OCI-LY3 (cell line): ENCODE measurements around the gene CELF2.

ENCODE experiments used
- H2AFZ ChIP-seq: fragments of 200-600, 300-600 bp; shearing (Covaris generic); 2 replicates; pipeline ENCODE4 v1.6.0; 2014; ENCODE audit warnings: antibody characterized with exemption, low read depth, low read length
- H3K27ac ChIP-seq: fragments of 200-600, 300-600 bp; sonication (generic); 2 replicates; pipeline ENCODE4 v1.5.1; 2014; ENCODE audit warnings: mild to moderate bottlenecking, low read length, moderate library complexity, mixed read lengths
- H3K27me3 ChIP-seq: fragments of 200-600, 300-600 bp; sonication (generic); 2 replicates; pipeline ENCODE4 v1.6.1; 2014; ENCODE audit warnings: low read depth, low read length, mixed read lengths
- H3K36me3 ChIP-seq: fragments of 200-600, 300-600 bp; sonication (generic); replicated peaks from 2 replicates; pipeline ENCODE3; 2014; ENCODE audit warnings: low read depth, low read length, mixed read lengths
- H3K4me1 ChIP-seq: fragments of 300-600, 200-600 bp; sonication (generic); 2 replicates; pipeline ENCODE4 v1.6.1; 2014; ENCODE audit warnings: low read length, mixed read lengths
- H3K4me2 ChIP-seq: fragments of 200-600, 300-600 bp; sonication (generic); 2 replicates; pipeline ENCODE4 v1.6.1; 2014; ENCODE audit warnings: low read length, mixed read lengths
- H3K4me3 ChIP-seq: fragments of 300-600, 200-600 bp; sonication (generic); 2 replicates; pipeline ENCODE4 v1.5.1; 2014; ENCODE audit warnings: antibody characterized with exemption, mild to moderate bottlenecking, low read length, moderate library complexity
- H3K79me2 ChIP-seq: fragments of 300-600, 200-600 bp; shearing (Covaris generic); 2 replicates; pipeline ENCODE4 v1.6.1; 2014; ENCODE audit warnings: mild to moderate bottlenecking, low read length, mixed read lengths
- H3K9ac ChIP-seq: fragments of 300-600, 200-600 bp; shearing (Covaris generic); 2 replicates; pipeline ENCODE4 v1.6.0; 2014; ENCODE audit warnings: mild to moderate bottlenecking, low read length, moderate library complexity
- H3K9me3 ChIP-seq: fragments of 200-600, 300-600 bp; shearing (Covaris generic); 2 replicates; pipeline ENCODE4 v1.6.1; 2014; ENCODE audit warnings: low read length, mixed read lengths; ENCODE audit not compliant: insufficient read depth
- H4K20me1 ChIP-seq: fragments of 200-600, 300-600 bp; sonication (generic); 2 replicates; pipeline ENCODE4 v1.6.1; 2016; ENCODE audit warnings: low read length, mixed read lengths; ENCODE audit not compliant: insufficient read depth
- EZH2phosphoT487 ChIP-seq: fragments of 200-600 bp; shearing (Covaris generic); IDR thresholded peaks from 2 replicates; pipeline ENCODE4 v1.6.1; 2018; ENCODE audit warnings: antibody characterized with exemption, mixed run types, low read depth
- TF ChIP-seq, protein P1 (sequence below): fragments of 200-600, 300-600 bp; sonication (generic); IDR thresholded peaks from 2 replicates; pipeline ENCODE4 v1.5.1; 2014; ENCODE audit warnings: antibody characterized with exemption, low read length, low read depth

CELF2 gene

DNA sequence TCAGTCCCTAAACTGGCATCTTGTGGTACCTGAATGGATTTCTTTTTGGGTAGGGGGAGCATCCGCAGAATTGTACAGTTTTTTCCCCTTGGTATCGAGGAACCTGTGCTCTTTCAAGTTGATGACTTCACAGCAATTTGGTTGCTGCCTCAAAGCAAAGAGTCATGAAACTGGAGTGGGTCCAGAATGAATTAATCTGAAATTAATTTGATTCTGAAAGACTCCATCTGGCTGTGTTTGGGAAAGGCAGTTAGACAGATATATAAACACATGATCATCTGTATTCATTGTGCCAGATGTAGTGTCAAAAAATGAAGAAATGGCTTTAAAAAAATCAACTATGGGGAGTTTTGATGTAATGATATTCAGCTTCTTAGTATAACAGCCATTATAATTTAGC, 136.1 kb downstream of the CELF2 start:
- H3K9me3 ChIP-seq: no peaks in the 10 kb centered on the region
- TF ChIP-seq, protein P1, sequence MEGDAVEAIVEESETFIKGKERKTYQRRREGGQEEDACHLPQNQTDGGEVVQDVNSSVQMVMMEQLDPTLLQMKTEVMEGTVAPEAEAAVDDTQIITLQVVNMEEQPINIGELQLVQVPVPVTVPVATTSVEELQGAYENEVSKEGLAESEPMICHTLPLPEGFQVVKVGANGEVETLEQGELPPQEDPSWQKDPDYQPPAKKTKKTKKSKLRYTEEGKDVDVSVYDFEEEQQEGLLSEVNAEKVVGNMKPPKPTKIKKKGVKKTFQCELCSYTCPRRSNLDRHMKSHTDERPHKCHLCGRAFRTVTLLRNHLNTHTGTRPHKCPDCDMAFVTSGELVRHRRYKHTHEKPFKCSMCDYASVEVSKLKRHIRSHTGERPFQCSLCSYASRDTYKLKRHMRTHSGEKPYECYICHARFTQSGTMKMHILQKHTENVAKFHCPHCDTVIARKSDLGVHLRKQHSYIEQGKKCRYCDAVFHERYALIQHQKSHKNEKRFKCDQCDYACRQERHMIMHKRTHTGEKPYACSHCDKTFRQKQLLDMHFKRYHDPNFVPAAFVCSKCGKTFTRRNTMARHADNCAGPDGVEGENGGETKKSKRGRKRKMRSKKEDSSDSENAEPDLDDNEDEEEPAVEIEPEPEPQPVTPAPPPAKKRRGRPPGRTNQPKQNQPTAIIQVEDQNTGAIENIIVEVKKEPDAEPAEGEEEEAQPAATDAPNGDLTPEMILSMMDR: no peak
- no peak for TF ChIP-seq EZH2phosphoT487
- no peaks in the 10 kb centered on the region for H4K20me1 ChIP-seq
- no peaks in the 10 kb centered on the region for H3K4me1 ChIP-seq
- H3K27ac ChIP-seq: no peak overlapping the region
- H3K36me3 ChIP-seq: no peaks in the 10 kb centered on the region
- no peak overlapping the region for H3K4me2 ChIP-seq
- H3K79me2 ChIP-seq: no peaks in the 10 kb centered on the region
- no peak overlapping the region for H3K4me3 ChIP-seq
- no peak overlapping the region for H3K9ac ChIP-seq
- H3K27me3 ChIP-seq: peaks cover 57% of the 10 kb centered on the region
- no peak overlapping the region for H2AFZ ChIP-seq

DNA sequence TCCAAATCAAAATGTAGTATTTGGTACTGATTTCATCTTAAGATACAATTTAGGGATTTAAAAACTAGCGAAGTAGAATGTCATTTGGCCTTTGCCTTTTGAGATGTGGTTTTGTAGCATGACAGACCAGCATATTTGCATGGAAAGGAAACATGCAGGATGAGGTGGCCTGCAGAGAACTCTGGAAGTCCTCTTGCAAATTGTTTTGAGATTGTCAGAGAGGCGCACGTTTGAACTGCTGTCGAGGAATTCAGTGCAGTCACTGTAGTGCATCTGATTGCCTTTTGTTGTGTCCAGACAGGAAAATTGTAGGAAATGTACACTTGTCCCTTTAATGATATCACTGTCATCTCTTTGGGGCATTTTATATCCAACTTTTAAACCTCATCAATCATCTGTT, 136.7 kb downstream of the CELF2 start:
- TF ChIP-seq EZH2phosphoT487: no peak
- TF ChIP-seq, protein P1: no peak
- H3K9me3 ChIP-seq: no peaks in the 10 kb centered on the region
- no peaks in the 10 kb centered on the region for H4K20me1 ChIP-seq
- peaks cover 57% of the 10 kb centered on the region for H3K27me3 ChIP-seq
- no peaks in the 10 kb centered on the region for H3K36me3 ChIP-seq
- H3K4me3 ChIP-seq: no peak overlapping the region
- no peak overlapping the region for H2AFZ ChIP-seq
- H3K4me2 ChIP-seq: no peak overlapping the region
- no peak overlapping the region for H3K9ac ChIP-seq
- no peak overlapping the region for H3K27ac ChIP-seq
- H3K79me2 ChIP-seq: no peaks in the 10 kb centered on the region
- H3K4me1 ChIP-seq: no peaks in the 10 kb centered on the region

DNA sequence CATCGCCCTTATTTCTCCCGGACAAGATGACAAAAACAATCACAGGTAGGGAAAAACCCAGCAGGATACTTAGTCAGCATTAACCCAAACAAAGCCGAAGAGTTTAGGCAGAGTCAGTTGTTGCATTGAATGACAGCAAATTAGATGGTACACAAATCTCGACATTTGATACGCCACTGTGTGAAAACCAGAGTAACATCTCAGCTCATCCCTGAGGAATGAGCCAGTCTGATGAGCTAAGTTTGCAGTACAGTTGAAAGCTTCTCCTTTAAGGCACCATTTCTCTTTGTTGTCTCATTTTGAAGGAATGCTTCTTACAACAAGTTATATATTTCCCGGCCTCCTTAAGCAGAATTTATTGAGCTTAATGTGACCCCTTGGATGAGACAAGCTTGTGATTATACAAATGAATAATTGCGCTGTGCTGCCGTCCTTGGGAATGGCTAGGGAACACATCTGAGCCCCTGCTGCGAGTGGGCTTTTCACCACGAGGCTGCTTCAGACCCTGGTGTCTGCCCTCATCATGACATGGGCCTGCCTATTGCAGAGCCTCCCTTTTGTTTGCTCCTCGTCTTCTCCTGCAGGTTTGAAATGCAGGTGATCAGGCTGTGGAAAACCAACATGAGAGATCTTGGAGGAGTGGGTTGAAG, 137.3 kb downstream of the CELF2 start:
- Histone ChIP-seq H2AFZ (no peak overlapping the region), H3K4me3 (no peak overlapping the region)

DNA sequence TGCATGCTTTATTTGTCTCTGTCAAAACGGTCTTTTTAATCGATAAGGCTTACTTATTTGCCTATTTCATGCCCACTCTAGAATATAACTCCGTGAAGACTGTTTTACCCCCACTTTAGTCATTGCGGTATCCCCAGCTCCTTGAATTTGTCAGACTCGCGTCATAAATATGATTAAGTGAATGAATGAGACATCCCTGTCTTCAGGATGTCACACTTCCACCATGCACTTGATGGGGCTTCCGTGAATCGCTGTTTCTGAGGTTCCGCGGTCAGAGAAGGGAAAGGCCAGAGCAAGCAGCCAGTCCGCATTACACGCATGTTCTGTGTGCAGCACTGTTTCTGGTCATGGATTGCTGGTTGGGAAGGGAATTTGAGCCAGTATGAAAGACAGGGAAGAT, 138.8 kb downstream of the CELF2 start:
- TF ChIP-seq EZH2phosphoT487: no peak
- TF ChIP-seq, protein P1: no peak
- no peaks in the 10 kb centered on the region for H3K36me3 ChIP-seq
- no peaks in the 10 kb centered on the region for H3K79me2 ChIP-seq
- H3K4me2 ChIP-seq: no peak overlapping the region
- H3K27me3 ChIP-seq: peaks cover 48% of the 10 kb centered on the region
- no peak overlapping the region for H2AFZ ChIP-seq
- H3K9me3 ChIP-seq: no peaks in the 10 kb centered on the region
- peaks cover 4% of the 10 kb centered on the region; the same call in 1 of the 2 replicates for H3K4me1 ChIP-seq
- no peak overlapping the region for H3K4me3 ChIP-seq
- H4K20me1 ChIP-seq: no peaks in the 10 kb centered on the region
- H3K27ac ChIP-seq: no peak overlapping the region
- no peak overlapping the region for H3K9ac ChIP-seq

More for the DNA sequence above, 137.3 kb downstream of the CELF2 start:
- no peak overlapping the region for H3K9ac ChIP-seq
- H3K9me3 ChIP-seq: no peaks in the 10 kb centered on the region
- H3K36me3 ChIP-seq: no peaks in the 10 kb centered on the region
- no peaks in the 10 kb centered on the region for H4K20me1 ChIP-seq
- H3K79me2 ChIP-seq: no peaks in the 10 kb centered on the region
- H3K27ac ChIP-seq: no peak overlapping the region
- no peak overlapping the region for H3K4me2 ChIP-seq
- H3K4me1 ChIP-seq: no peaks in the 10 kb centered on the region
- peaks cover 52% of the 10 kb centered on the region for H3K27me3 ChIP-seq
- TF ChIP-seq, protein P1: no peak
- TF ChIP-seq EZH2phosphoT487: no peak
